BLaER1 treated with 17β-estradiol and CSF1 and Interleukin-3, amounts not matched to agents 10 nM and 100 nM (cell line): ENCODE measurements around the gene BUD13.

Source experiments
- H3K27ac ChIP-seq, 11 experiments: shearing (Covaris generic); formaldehyde crosslinking; 2 replicates each; pipeline ENCODE4 v1.8.1; 2022
- H3K27me3 ChIP-seq, 11 experiments: shearing (Covaris generic); formaldehyde crosslinking; 2 replicates each; pipeline ENCODE4 v1.8.1; 2022
- H3K36me3 ChIP-seq, 11 experiments: shearing (Covaris generic); formaldehyde crosslinking; 2 replicates each; pipeline ENCODE4 v1.8.1; 2022
- H3K4me1 ChIP-seq, 10 experiments: shearing (Covaris generic); formaldehyde crosslinking; 2 replicates each; pipeline ENCODE4 v1.8.1; 2022
- H3K4me2 ChIP-seq, 11 experiments: shearing (Covaris generic); formaldehyde crosslinking; 2 replicates each; pipeline ENCODE4 v1.8.1; 2022
- H3K4me3 ChIP-seq, 10 experiments: shearing (Covaris generic); formaldehyde crosslinking; 2 replicates each; pipeline ENCODE4 v1.8.1; 2022
- H3K9ac ChIP-seq, 11 experiments: shearing (Covaris generic); formaldehyde crosslinking; 2 replicates each; pipeline ENCODE4 v1.8.1; 2022
- H3K9me3 ChIP-seq, 11 experiments: shearing (Covaris generic); formaldehyde crosslinking; replicated peaks in 1 of 11; 2 replicates each; pipeline ENCODE4 v1.8.1; 2022
- H4K20me1 ChIP-seq, 11 experiments: shearing (Covaris generic); formaldehyde crosslinking; 2 replicates each; pipeline ENCODE4 v1.8.1; 2022
- Cebpa-rat ChIP-seq, 11 experiments: shearing (Covaris generic); IDR thresholded peaks; 2 replicates each; pipeline ENCODE4 v1.8.1; 2022

The BUD13 gene

DNA sequence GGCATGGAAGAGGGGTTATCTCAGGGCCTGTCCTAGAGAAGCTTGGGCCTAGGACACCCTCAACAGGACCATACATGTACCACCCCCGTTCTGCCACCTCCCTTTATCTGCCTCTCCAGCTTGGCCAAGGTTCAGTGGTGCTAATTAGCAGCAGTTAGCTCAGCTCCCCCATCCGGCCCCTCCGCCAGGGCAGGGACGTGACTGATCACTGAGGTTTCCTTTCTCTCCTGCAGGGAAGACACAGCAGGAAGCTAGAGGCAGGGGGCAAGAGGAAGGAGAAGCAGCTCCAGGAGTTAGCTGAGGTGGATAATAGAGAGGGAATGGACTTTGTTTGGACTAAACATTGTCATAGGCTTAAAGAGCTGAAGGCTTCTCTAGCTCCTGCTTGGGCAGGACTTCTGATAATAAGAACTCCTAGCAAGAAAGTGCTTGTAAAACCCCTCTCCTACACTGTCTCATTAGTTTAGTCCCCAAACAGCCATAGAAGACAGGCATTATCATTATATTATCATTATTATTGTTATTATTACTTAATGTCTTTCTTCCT is 53.8 kb downstream of the BUD13 start:
- Histone ChIP-seq H4K20me1 (no peaks in the 10 kb centered on the region; a peak in 1 of 22 replicates), H3K9me3 (no peaks in the 10 kb centered on the region), H3K9ac (no peak overlapping the region), H3K4me2 (no peak overlapping the region), H3K4me3 (no peak overlapping the region), H3K36me3 (no peaks in the 10 kb centered on the region), H3K4me1 (no peaks in the 10 kb centered on the region), H3K27me3 (no peaks in the 10 kb centered on the region), H3K27ac (no peak overlapping the region)
- TF ChIP-seq Cebpa-rat (IDR thresholded peaks at IDR 0.05): no peak

DNA sequence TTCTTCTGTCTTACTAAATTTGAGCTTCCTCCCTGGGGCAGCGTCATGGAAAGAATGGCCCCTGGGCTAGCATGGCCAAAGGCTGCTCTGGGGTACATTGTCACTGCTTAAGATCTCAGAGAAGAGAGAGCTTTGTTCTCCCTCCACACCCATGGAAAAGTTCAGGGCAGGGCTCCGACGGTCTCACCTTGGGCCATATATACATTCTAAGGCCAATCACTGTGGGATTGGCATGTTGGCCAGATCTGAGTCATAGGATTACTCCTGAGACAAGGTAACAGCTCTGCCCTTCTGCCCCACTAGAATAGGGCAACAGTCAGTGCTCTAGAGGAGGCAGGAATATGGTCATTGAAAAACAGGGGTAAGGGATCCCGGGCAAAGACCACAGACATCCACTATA is 56.2 kb downstream of the BUD13 start:
- no peak overlapping the region for H3K9ac ChIP-seq
- no peak overlapping the region for H3K27ac ChIP-seq
- H3K4me2 ChIP-seq: 0 out of 22 replicates have a peak overlapping the region, but pooled peaks of 1 of the 11 experiments have one; percentile 26
- TF ChIP-seq Cebpa-rat (IDR thresholded peaks at IDR 0.05): no peak
- H3K9me3 ChIP-seq: no peaks in the 10 kb centered on the region
- no peaks in the 10 kb centered on the region for H3K36me3 ChIP-seq
- H3K4me1 ChIP-seq: no peaks in the 10 kb centered on the region
- H3K27me3 ChIP-seq: no peaks in the 10 kb centered on the region
- H3K4me3 ChIP-seq: no peak overlapping the region
- H4K20me1 ChIP-seq: no peaks in the 10 kb centered on the region; a peak in 1 of 22 replicates

DNA sequence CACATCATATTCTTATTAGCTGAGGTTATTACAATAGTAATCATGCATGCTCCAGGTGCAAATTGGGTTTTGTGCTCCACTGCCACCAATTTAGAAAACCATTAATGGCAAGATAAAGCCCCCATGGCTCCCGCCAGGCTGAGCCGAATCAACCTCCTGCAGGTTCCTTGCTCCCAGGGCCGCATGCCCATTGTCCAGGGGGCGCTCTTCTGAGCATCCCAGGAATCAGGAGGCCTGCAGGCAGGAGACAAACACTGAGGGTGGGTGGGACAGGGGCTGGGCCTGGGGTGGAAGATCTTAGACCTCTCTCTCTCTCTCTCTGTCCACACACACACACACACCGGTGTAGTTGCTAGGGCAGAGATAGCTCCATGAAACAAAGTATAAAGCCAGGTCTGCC is 57.4 kb downstream of the BUD13 start:
- no peak overlapping the region for H3K9ac ChIP-seq
- H3K27me3 ChIP-seq: no peaks in the 10 kb centered on the region

DNA sequence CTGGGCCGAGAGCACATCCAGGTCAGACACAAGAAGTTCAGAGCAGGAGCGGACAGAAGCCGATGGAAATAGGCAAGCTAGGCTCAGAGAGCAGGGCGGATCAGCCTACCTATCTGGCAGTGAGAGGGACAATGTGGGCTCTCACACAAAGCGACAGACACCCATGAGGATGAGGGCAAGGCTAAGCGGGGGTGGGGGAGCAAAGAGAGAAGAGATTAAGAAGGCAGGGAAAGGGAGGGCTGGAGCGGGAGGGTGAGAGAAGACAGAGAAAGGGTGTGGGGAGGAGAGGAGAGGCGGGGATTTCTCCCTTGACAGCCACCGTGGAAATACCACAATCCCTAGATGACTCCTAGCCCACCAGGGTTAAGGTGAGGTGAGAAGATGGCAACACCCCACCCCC is 57.9 kb downstream of the BUD13 start:
- Histone ChIP-seq H3K36me3 (no peaks in the 10 kb centered on the region), H3K9me3 (no peaks in the 10 kb centered on the region), H4K20me1 (no peaks in the 10 kb centered on the region), H3K4me2 (no peak overlapping the region), H3K4me3 (no peak overlapping the region), H3K27ac (no peak overlapping the region), H3K9ac (no peak overlapping the region), H3K27me3 (no peaks in the 10 kb centered on the region), H3K4me1 (no peaks in the 10 kb centered on the region)
- TF ChIP-seq Cebpa-rat (IDR thresholded peaks at IDR 0.05): no peak

More for the DNA sequence above, 57.4 kb downstream of the BUD13 start:
- H3K36me3 ChIP-seq: no peaks in the 10 kb centered on the region
- no peaks in the 10 kb centered on the region; a peak in 1 of 22 replicates for H4K20me1 ChIP-seq
- no peak overlapping the region for H3K4me2 ChIP-seq
- TF ChIP-seq Cebpa-rat (IDR thresholded peaks at IDR 0.05): no peak
- no peak overlapping the region for H3K27ac ChIP-seq
- no peaks in the 10 kb centered on the region for H3K4me1 ChIP-seq
- H3K9me3 ChIP-seq: no peaks in the 10 kb centered on the region
- no peak overlapping the region for H3K4me3 ChIP-seq

DNA sequence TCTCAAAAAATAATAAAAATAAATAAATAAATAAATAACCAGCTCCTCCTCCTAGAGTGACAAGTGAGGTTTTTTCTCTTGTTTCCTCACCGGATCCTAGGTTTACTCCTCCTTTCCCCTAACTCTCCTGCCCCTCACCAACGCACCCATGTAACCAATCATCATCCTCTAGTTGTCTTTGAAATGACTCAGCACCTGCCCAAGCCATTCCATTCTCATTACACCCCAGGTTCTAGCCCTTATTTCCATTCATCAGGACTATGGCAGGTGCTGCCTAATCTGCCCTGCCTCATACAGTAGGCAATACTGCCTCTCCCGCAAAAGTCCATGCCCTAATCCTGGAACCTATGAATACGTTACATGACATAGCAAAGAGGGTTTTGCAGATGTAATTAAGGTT is 60.4 kb downstream of the BUD13 start:
- Histone ChIP-seq H3K4me2 (no peak overlapping the region), H3K36me3 (no peaks in the 10 kb centered on the region), H3K4me3 (no peak overlapping the region), H3K27ac (no peak overlapping the region), H3K9me3 (no peaks in the 10 kb centered on the region), H3K27me3 (no peaks in the 10 kb centered on the region), H4K20me1 (no peaks in the 10 kb centered on the region), H3K9ac (no peak overlapping the region), H3K4me1 (no peaks in the 10 kb centered on the region)
- no peak for TF ChIP-seq Cebpa-rat (IDR thresholded peaks at IDR 0.05)

DNA sequence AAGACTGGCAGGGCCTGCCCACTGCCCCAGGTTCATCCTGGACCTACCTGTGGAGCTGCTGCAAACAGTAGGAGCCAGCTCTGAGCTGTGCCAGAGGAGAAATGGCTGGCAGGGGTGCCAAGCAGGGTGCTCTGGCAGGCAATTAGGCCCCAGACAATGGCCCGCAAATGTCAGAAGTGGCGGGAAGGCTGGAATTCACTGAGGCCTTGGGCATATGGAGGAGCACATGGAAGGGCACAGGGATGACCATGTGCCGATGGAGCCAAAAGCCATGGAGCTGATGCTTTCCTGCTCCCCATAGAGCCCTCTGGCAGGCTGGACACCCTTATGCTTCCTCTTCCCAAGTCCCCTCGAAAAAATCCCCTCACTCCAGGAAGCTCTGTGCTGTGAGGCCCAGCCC is 62.0 kb downstream of the BUD13 start:
- Histone ChIP-seq H3K27ac (no peak overlapping the region), H3K9me3 (no peaks in the 10 kb centered on the region), H3K4me1 (no peaks in the 10 kb centered on the region), H3K4me3 (no peak overlapping the region), H3K4me2 (no peak overlapping the region), H4K20me1 (no peaks in the 10 kb centered on the region), H3K36me3 (no peaks in the 10 kb centered on the region), H3K27me3 (no peaks in the 10 kb centered on the region), H3K9ac (no peak overlapping the region)
- TF ChIP-seq Cebpa-rat (IDR thresholded peaks at IDR 0.05): no peak

DNA sequence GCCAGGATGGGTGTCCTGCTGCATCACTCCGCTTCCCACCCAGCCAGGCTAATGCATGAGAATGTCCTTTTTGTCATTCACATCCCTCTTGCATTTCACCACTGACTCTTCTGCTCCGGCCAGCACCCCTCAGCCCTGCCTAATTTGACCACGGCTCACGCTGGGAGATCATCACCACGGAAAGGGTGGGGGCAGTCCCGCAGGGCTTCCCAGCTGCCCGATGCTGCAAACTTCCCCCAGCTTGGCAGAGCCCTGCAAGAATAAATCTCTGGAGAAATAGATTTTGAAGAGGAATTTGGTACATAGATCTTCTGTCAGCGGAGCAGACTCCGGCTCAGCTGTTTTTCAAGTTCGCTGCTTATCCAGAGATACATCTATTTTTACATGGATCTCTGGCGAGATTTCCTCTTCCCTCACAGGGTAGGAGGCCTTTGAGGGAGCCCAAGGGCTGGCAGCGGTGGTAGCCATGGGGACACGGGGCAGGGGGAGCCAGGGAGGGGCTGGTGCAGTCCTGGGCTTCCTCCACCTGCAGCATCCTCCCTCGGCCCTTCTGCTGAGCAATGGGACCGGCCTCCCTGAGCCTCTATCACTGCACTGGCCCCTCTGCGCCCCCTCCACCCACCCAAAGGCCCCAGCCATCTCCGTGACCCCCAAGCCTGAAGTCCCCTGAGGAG is 62.6 kb downstream of the BUD13 start:
- H3K27ac ChIP-seq: no peak overlapping the region
- H3K27me3 ChIP-seq: no peaks in the 10 kb centered on the region
- H3K36me3 ChIP-seq: no peaks in the 10 kb centered on the region
- H3K9me3 ChIP-seq: no peaks in the 10 kb centered on the region
- no peak for TF ChIP-seq Cebpa-rat (IDR thresholded peaks at IDR 0.05)
- no peak overlapping the region for H3K4me2 ChIP-seq
- H3K4me1 ChIP-seq: no peaks in the 10 kb centered on the region
- no peak overlapping the region for H3K4me3 ChIP-seq
- H4K20me1 ChIP-seq: no peaks in the 10 kb centered on the region
- H3K9ac ChIP-seq: no peak overlapping the region

DNA sequence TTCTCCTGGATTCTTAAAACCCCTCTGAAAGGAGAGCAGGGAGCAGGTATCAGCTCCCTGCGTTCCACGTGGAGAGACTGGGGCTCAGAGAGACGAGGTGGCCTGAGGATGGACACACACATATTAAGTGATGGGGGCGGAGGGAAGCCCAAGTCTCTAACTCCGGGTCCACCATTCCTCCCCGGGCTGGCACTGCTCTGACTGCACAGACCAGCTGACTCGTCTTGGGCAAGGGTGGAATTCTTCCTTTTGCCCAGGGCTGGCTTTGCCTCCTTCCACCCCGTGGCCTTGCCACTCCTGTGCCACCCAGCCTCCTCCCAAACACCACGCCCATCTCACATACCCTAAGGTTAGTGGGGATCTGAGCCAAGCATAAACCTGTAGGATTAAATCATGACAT is 65.0 kb downstream of the BUD13 start:
- no peak overlapping the region for H3K4me2 ChIP-seq
- H3K27me3 ChIP-seq: no peaks in the 10 kb centered on the region

DNA sequence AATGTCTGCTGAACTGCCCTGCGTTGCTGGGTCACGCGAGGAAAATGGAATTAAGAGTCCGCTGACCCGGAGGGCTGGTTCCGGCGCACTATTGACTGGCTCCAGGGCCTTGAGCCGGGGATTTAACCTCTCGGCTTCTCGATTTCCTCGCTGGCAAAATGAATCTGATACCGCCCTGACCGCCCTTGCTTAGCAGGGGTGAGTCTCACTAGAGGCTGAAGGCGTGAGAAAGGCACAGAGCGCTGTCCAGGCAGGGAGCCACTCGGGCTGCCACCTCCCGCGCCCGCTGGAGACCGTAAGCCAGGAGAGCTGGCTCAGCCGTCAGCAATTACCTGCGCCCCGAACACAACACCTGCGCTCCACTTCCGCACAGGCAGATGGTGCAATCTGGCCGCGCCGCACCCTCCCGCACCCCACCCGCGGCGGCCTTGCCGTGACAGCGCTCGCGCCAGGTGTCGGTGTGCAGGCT is 65.6 kb downstream of the BUD13 start:
- Histone ChIP-seq H4K20me1 (no peaks in the 10 kb centered on the region), H3K4me2 (no peak overlapping the region), H3K9ac (no peak overlapping the region), H3K4me1 (peaks cover 0 to 17% (median 13%) of the 10 kb centered on the region in 10 experiments; a peak in 15 of 20 replicates), H3K9me3 (no peaks in the 10 kb centered on the region), H3K27ac (no peak overlapping the region), H3K4me3 (no peak overlapping the region), H3K36me3 (no peaks in the 10 kb centered on the region), H3K27me3 (no peaks in the 10 kb centered on the region)
- TF ChIP-seq Cebpa-rat (IDR thresholded peaks at IDR 0.05): no peak

More for the DNA sequence above, 65.0 kb downstream of the BUD13 start:
- Histone ChIP-seq H3K4me1 (peaks cover 0 to 14% (median 12%) of the 10 kb centered on the region in 10 experiments; a peak in 15 of 20 replicates), H4K20me1 (no peaks in the 10 kb centered on the region), H3K4me3 (no peak overlapping the region), H3K36me3 (no peaks in the 10 kb centered on the region), H3K9ac (no peak overlapping the region), H3K9me3 (no peaks in the 10 kb centered on the region), H3K27ac (no peak overlapping the region)
- TF ChIP-seq Cebpa-rat (IDR thresholded peaks at IDR 0.05): no peak

DNA sequence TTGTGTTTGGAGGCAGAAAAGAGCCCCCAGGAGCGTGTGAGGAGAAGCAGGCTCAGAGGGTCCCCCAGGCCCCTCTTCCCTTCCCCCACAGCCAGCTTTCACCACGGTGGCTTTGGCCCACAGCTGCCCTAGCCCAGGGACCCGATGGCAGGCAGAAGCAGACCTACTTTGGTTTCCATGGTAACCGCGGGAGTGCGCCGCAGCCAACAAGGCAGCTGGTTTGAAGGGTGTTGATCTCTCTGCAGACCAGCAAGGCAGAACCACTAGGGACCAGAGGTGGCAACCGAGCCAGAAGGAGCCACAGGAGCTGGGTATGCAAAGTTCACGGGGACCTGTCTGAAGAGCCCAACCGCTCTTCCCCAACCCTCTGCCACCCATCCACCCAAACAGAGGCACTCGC is 69.4 kb downstream of the BUD13 start:
- Histone ChIP-seq H3K27ac (no peak overlapping the region; a peak in 1 of 22 replicates), H3K9ac (no peak overlapping the region), H4K20me1 (no peaks in the 10 kb centered on the region), H3K4me3 (no peak overlapping the region), H3K9me3 (no peaks in the 10 kb centered on the region), H3K4me2 (peak overlapping the region in 10 of 11 experiments; percentile 29 to 72 (median 50); a peak in 18 of 22 replicates), H3K4me1 (peaks cover 0 to 17% (median 13%) of the 10 kb centered on the region in 10 experiments; a peak in 15 of 20 replicates), H3K36me3 (no peaks in the 10 kb centered on the region), H3K27me3 (no peaks in the 10 kb centered on the region)
- TF ChIP-seq Cebpa-rat (IDR thresholded peaks at IDR 0.05): no peak
